HL-60 (cell line): Measurements from ENCODE around the gene CHST11.

Experiments used
- CTCF ChIP-seq: IDR thresholded peaks from one replicate; pipeline ENCODE4 v1.5.1; 2011; ENCODE audit warnings: low read length, control low read depth, inconsistent platforms; ENCODE audit not compliant: insufficient read depth
- GABPA ChIP-seq: IDR thresholded peaks from 2 replicates; pipeline ENCODE4 v1.6.1; 2012; ENCODE audit warnings: low read depth
- POLR2AphosphoS5 ChIP-seq: IDR thresholded peaks from 2 replicates; pipeline ENCODE4 v1.6.1; 2012; ENCODE audit warnings: low read depth

GRCh38 chr12:104413330-104413729, 43.4 kb upstream of the CHST11 start:
- no peak for TF ChIP-seq CTCF
- TF ChIP-seq GABPA, result no peak
- TF ChIP-seq POLR2AphosphoS5, result no peak
